Erythroblast (primary cell): ENCODE results near the gene FOXK1.

Experiments
- GATA1 ChIP-seq: IDR thresholded peaks from 2 replicates; pipeline ENCODE4 v1.6.1; 2011; ENCODE audit warnings: low read depth, mild to moderate bottlenecking, control low read depth, low read length, moderate library complexity
- POLR2A ChIP-seq: IDR thresholded peaks from 2 replicates; pipeline ENCODE4 v1.6.1; 2011; ENCODE audit warnings: mild to moderate bottlenecking, low read length

DNA sequence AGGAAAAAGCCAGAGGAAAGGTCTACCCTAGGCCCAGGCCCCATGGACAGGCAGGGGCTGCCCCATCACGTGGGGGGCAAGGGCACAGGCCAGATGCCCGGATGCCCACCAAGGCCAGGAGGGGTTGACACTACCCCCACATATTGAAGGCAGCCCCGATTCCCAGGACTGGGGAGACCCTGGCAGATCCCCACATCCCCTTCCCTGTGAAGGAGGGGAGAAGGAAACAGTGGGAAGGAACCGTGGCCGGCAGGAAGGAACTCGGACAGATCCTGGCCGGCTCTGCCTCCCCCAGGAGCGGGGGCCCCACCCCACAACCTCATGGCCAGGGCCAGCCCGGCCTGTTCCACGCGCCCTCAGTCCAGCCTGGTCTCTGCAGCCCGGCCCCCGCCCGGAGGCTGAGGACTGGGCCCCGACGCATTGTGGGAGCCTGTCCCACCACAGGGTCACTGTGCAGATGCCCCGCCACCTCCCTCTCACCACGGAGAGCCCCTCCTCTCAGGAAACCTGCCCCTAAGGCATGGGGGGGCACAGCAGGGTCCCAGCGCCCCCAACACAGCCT lies 138.4 kb downstream of the FOXK1 start:
- TF ChIP-seq POLR2A (no peak), GATA1 (no peak)
